Measurements from ENCODE around the gene C11orf24.

C11orf24 gene

GRCh38 chr11:68256331-68256741 is 15.4 kb downstream of the C11orf24 start:
- POLR2A ChIA-PET = no interaction called here
- CTCF ChIA-PET = interaction anchor here (1.1 to 6.3 kb wide), 5 partner anchors 9 to 185 kb away, joined by 4 to 122 read pairs (median 8); no protein-coding TSS in a partner anchor
- TF ChIP-seq ZNF501 (tag by site-specific recombination; IDR thresholded peaks at IDR 0.05) (no peak), GLIS1 (tag by site-specific recombination; IDR thresholded peaks at IDR 0.05) (peak; percentile 75), PRDM2 (tag by site-specific recombination; IDR thresholded peaks at IDR 0.05; ENCODE audit: borderline replicate concordance) (no peak), FEZF1 (tag by site-specific recombination; IDR thresholded peaks at IDR 0.05) (no peak), ZNF513 (tag by site-specific recombination; IDR thresholded peaks at IDR 0.05) (no peak), TRIM28 (IDR thresholded peaks at IDR 0.05; ENCODE audit: borderline replicate concordance, low read length) (peak; percentile 38; the same call in 1 of the 2 replicates), ZIC2 (tag by site-specific recombination; IDR thresholded peaks at IDR 0.05) (0 out of 2 replicates have a peak, but pooled peaks have one; percentile 12), ZNF169 (tag by site-specific recombination; IDR thresholded peaks at IDR 0.05) (no peak), ZNF18 (tag by site-specific recombination; IDR thresholded peaks at IDR 0.05) (no peak), WT1 (tag by site-specific recombination; IDR thresholded peaks at IDR 0.05) (peak; percentile 85)
- TF ChIP-seq, protein P1, sequence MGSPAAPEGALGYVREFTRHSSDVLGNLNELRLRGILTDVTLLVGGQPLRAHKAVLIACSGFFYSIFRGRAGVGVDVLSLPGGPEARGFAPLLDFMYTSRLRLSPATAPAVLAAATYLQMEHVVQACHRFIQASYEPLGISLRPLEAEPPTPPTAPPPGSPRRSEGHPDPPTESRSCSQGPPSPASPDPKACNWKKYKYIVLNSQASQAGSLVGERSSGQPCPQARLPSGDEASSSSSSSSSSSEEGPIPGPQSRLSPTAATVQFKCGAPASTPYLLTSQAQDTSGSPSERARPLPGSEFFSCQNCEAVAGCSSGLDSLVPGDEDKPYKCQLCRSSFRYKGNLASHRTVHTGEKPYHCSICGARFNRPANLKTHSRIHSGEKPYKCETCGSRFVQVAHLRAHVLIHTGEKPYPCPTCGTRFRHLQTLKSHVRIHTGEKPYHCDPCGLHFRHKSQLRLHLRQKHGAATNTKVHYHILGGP (tag by site-specific recombination; IDR thresholded peaks at IDR 0.05) = no peak
- H3K36me3 ChIP-seq (ENCODE audit: control insufficient read depth in 2 of 2, insufficient read depth in 1 of 2, low read length in 2 of 2) = peaks cover 0 to 13% of the 10 kb centered on the region in 2 experiments; a peak in 1 of 3 replicates
- no peak overlapping the region for H3K27ac ChIP-seq (ENCODE audit: extremely low read depth, low read depth, low read length)
- no peaks in the 10 kb centered on the region for H3K9me3 ChIP-seq (ENCODE audit: control insufficient read depth, insufficient read depth, low read depth, low read length)
- no peak overlapping the region for H3K4me3 ChIP-seq (ENCODE audit: low read depth, low read length)
- no peaks in the 10 kb centered on the region for H3K4me1 ChIP-seq (ENCODE audit: control insufficient read depth, insufficient read depth, low read length)

DNA sequence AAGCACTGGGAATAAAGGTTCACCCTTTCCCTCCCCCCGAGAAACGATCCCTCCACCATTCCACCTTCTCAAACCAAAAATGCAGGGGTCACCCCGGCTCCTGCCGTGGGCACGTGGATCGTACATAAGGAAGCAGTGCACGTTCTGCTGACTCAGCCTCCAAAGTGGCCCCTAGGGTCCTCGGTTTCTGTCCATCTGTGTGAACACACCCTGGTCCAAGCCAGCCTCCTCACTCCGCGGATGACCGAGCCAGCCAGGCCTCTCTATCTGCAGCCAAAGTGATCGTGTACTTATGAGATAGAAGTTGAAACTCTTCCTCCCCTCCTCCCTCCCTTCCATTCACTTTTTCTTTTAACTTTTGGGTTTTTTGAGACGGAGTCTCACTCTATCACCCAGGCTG is 16.2 kb downstream of the C11orf24 start:
- H3K27ac ChIP-seq (ENCODE audit: extremely low read depth, low read depth, low read length) = no peak overlapping the region
- no peak overlapping the region for H3K4me3 ChIP-seq (ENCODE audit: low read depth, low read length)
- POLR2A ChIA-PET = no interaction called here
- no peaks in the 10 kb centered on the region for H3K4me1 ChIP-seq (ENCODE audit: control insufficient read depth, insufficient read depth, low read length)
- CTCF ChIA-PET = interaction anchor here (6.3 kb wide), 1 partner anchor 43 kb away, joined by 122 read pairs; no protein-coding TSS in a partner anchor
- TF ChIP-seq ZBTB44 (tag by site-specific recombination; IDR thresholded peaks at IDR 0.05) = no peak
- no peak for TF ChIP-seq KLF17 (tag by site-specific recombination; IDR thresholded peaks at IDR 0.05)
- no peaks in the 10 kb centered on the region for H3K9me3 ChIP-seq (ENCODE audit: control insufficient read depth, insufficient read depth, low read depth, low read length)
- H3K36me3 ChIP-seq (ENCODE audit: control insufficient read depth in 2 of 2, insufficient read depth in 1 of 2, low read length in 2 of 2) = peaks cover 0 to 4% of the 10 kb centered on the region in 2 experiments; a peak in 1 of 3 replicates

All from HEK293 (cell line).